ENCODE results near the gene THSD4. TPM values are rescaled to one million over a fixed set of nuclear protein-coding genes. Genes with fewer than 3 reads are reported as not detected.

Gene THSD4
- total RNA-seq, 2 experiments from 2014 or later = not detected

DNA sequence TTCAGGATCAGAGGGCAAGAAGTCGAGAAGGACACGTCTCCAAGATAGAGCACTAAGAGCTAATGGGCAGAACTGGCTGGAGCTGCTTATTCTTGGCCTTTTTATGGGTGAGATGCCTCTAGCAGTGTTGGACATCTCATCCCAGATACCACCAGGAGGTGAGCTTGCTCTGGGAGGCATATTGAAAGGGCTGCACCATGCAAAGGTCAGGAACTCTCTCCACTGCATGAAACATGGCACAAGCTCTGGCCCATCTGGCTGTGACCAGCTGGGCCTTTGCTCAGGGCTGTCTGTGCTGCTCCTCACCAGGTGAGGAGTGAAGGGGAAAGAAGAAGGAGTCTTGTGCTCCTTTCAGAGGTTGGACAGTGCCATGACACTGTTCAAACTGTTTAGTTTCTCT lies 188.7 kb downstream of the THSD4 start:
- POLR2A ChIA-PET = no interaction called here
- DNase-seq = no peak
- no peak for TF ChIP-seq CTCF (IDR thresholded peaks at IDR 0.05)
- Mint-ChIP-seq H3K27me3 (peaks cover 4% of the 10 kb centered on the region), H3K4me1 (ENCODE audit: low read depth) (no peaks in the 10 kb centered on the region), H3K27ac (no peak overlapping the region), H3K4me3 (no peak overlapping the region), H3K36me3 (ENCODE audit: low read depth) (no peaks in the 10 kb centered on the region), H3K9me3 (no peaks in the 10 kb centered on the region)
- intact Hi-C loops (cut with DNase I, micrococcal nuclease) = no loop called here
- Histone ChIP-seq H3K27me3 (ENCODE audit: control insufficient read depth in 1 of 2, insufficient read depth in 2 of 2, low read length in 2 of 2) (peaks cover 0 to 2% of the 10 kb centered on the region in 2 experiments), H3K9me3 (ENCODE audit: control insufficient read depth in 1 of 2, insufficient read depth in 1 of 2, low read length in 2 of 2) (no peaks in the 10 kb centered on the region), H3K27ac (ENCODE audit: low read depth in 1 of 2, low read length in 2 of 2) (no peak overlapping the region), H3K4me1 (ENCODE audit: insufficient read depth, low read length) (no peaks in the 10 kb centered on the region), H3K4me3 (ENCODE audit: low read length) (no peak overlapping the region), H3K36me3 (ENCODE audit: insufficient read depth, low read length) (no peaks in the 10 kb centered on the region)
- CTCF ChIA-PET = no interaction called here
- ATAC-seq (ENCODE audit: poor library complexity) = no peak

- Histone ChIP-seq H3K9me3 (ENCODE audit: control insufficient read depth in 1 of 2, insufficient read depth in 1 of 2, low read length in 2 of 2) (no peaks in the 10 kb centered on the region), H3K36me3 (ENCODE audit: insufficient read depth, low read length) (no peaks in the 10 kb centered on the region), H3K4me3 (ENCODE audit: low read length) (no peak overlapping the region), H3K27ac (ENCODE audit: low read depth in 1 of 2, low read length in 2 of 2) (no peak overlapping the region), H3K4me1 (ENCODE audit: insufficient read depth, low read length) (no peaks in the 10 kb centered on the region), H3K27me3 (ENCODE audit: control insufficient read depth in 1 of 2, insufficient read depth in 2 of 2, low read length in 2 of 2) (no peaks in the 10 kb centered on the region)
- intact Hi-C loops (cut with DNase I, micrococcal nuclease) = no loop called here
- Mint-ChIP-seq H3K4me1 (ENCODE audit: low read depth) (no peaks in the 10 kb centered on the region), H3K27me3 (peaks cover 4% of the 10 kb centered on the region), H3K36me3 (ENCODE audit: low read depth) (no peaks in the 10 kb centered on the region), H3K9me3 (no peaks in the 10 kb centered on the region), H3K4me3 (no peak overlapping the region), H3K27ac (no peak overlapping the region)
- ChIA-PET CTCF (no interaction called here), POLR2A (no interaction called here)
- no peak for DNase-seq
- TF ChIP-seq CTCF (IDR thresholded peaks at IDR 0.05) = no peak
- ATAC-seq (ENCODE audit: poor library complexity) = no peak
Observed at GRCh38 chr15:71304681-71305080, 189.4 kb downstream of the THSD4 start.

- POLR2A ChIA-PET = no interaction called here
- TF ChIP-seq CTCF (IDR thresholded peaks at IDR 0.05) = no peak
Observed at GRCh38 chr15:71306538-71306937, 191.3 kb downstream of the THSD4 start.

More at GRCh38 chr15:71306538-71306937, 191.3 kb downstream of the THSD4 start:
- H3K36me3 Mint-ChIP-seq (ENCODE audit: low read depth) = no peaks in the 10 kb centered on the region
- no peaks in the 10 kb centered on the region for H3K4me1 Mint-ChIP-seq (ENCODE audit: low read depth)
- Histone ChIP-seq H3K4me1 (ENCODE audit: insufficient read depth, low read length) (no peaks in the 10 kb centered on the region), H3K27me3 (ENCODE audit: control insufficient read depth in 1 of 2, insufficient read depth in 2 of 2, low read length in 2 of 2) (no peaks in the 10 kb centered on the region), H3K27ac (ENCODE audit: low read depth in 1 of 2, low read length in 2 of 2) (no peak overlapping the region), H3K9me3 (ENCODE audit: control insufficient read depth in 1 of 2, insufficient read depth in 1 of 2, low read length in 2 of 2) (no peaks in the 10 kb centered on the region), H3K36me3 (ENCODE audit: insufficient read depth, low read length) (no peaks in the 10 kb centered on the region), H3K4me3 (ENCODE audit: low read length) (no peak overlapping the region)
- no peak for ATAC-seq (ENCODE audit: poor library complexity)
- DNase-seq = no peak
- intact Hi-C loops (cut with DNase I, micrococcal nuclease) = no loop called here
- H3K27me3 Mint-ChIP-seq = peaks cover 4% of the 10 kb centered on the region
- no peak overlapping the region for H3K27ac Mint-ChIP-seq
- H3K4me3 Mint-ChIP-seq = no peak overlapping the region
- no peaks in the 10 kb centered on the region for H3K9me3 Mint-ChIP-seq
- CTCF ChIA-PET = no interaction called here

Data from CD4-positive, alpha-beta T cell (primary cell).